Measurements from ENCODE around the gene OR2A5. TPM values are rescaled to one million over a fixed set of nuclear protein-coding genes. Genes with fewer than 3 reads are reported as not detected.
"Not testable (repeated sequence)": the region's sequence is repeated elsewhere in the genome, so short reads cannot be mapped to it uniquely, and the experiment has no call there.

Gene OR2A5, protein sequence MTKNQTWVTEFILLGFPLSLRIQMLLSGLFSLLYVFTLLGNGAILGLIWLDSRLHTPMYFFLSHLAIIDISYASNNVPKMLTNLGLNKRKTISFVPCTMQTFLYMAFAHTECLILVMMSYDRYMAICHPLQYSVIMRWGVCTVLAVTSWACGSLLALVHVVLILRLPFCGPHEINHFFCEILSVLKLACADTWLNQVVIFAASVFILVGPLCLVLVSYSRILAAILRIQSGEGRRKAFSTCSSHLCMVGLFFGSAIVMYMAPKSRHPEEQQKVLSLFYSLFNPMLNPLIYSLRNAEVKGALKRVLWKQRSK
- total RNA-seq (2014; rRNA removed) = not detected in 2 replicates
- not detected for polyA plus RNA-seq (2012)

- no peak for DNase-seq (ENCODE audit: low read depth)
These were observed at the start of gene OR2A5 for GRCh38 chr7:144048648-144049047. TSS of gene OR2A5 (plus strand) at chr7:144048948. CDS start at chr7:144050402, 1,454 bp downstream.

DNA sequence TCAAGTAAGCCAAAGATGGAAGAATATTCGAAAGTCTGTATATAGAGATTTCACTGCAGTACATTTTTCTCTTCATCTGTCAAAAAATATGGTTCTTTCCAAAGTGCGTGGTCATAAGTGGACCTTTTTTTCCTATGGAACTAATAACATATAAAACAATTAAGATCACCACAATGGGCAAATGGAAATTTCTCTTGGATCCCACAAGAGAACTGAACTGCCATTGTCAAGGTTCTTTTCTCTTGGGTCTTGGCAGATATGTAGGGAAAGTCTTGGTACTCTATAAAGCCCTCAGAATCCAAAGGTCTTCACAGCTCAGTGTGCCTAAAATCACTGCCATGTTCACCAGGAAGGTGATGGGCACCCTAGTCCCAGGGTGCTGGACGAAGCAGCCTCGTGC is 48.7 kb upstream of the OR2A5 start, which contains the start of gene OR6B1:
Gene OR6B1 (plus strand): TSS at position 301 of the 400 bp plus-strand sequence. CDS start 3,677 bp downstream, outside the sequence.
- no peak for DNase-seq (ENCODE audit: low read depth)

- DNase-seq (ENCODE audit: low read depth) = no peak
These were observed 47.2 kb upstream of the OR2A5 start for GRCh38 chr7:144001543-144001942.

DNA sequence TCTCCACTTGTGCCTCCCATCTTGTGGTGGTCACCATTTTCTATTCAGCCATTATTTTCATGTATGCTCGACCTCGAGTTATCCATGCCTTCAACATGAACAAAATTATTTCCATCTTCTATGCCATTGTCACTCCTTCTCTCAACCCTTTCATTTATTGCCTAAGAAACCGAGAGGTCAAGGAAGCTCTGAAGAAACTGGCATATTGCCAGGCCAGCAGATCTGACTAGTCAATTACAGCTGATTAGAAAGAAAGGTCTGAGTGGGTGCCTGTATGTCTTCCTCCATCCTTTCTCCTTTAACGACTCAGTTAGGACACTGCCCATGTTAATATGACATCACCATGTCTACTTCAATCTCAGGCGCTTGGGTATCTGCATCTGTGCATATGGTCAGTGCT is 44.0 kb upstream of the OR2A5 start:
- no peak for DNase-seq (ENCODE audit: low read depth)

GRCh38 chr7:144006029-144006691 is 42.6 kb upstream of the OR2A5 start:
- DNase-seq (ENCODE audit: low read depth) = peak; percentile 50

GRCh38 chr7:144006692-144007042 is 42.1 kb upstream of the OR2A5 start:
- no peak for DNase-seq (ENCODE audit: low read depth)

DNA sequence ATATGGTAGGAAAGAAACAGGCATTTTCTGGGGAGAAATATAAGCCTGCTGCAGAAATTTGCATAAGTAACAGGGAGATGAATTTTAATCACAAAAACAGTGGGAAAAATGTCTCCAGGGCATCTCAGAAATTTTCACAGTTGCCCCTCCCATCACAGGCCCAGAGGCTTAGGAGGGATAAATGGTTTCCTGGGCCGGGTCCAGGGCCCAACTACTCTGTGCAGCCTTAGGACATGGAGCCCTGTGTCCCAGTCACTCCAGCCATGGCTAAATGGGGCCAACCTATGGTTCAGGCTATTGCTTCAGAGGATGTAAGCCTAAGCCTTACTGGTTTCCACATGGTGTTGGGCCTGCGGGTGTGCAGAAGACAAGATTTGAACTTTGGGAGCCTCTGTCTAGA is 39.4 kb upstream of the OR2A5 start:
- DNase-seq (ENCODE audit: low read depth) = no peak

GRCh38 chr7:144010061-144010460 is 38.7 kb upstream of the OR2A5 start:
- not testable (repeated sequence) for DNase-seq (ENCODE audit: low read depth)

DNA sequence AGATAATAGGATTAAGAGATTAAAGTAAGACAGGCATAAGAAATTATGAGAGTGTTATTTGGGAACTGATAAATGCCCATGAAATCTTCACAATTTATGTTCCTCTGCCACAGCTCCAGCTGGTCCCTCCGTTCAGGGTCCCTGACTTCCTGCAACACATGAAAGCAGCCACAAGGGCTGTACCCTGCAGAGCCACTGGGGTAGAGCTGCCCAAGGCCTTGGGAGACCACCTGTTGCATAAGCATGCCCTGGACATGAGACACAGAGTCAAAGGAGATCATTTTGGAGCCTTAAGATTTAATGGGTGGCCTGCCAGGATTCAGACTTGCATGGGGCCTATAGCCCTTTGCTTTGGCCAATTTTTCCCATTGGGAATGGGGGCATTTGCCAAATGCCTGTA is 37.9 kb upstream of the OR2A5 start:
- not testable (repeated sequence) for DNase-seq (ENCODE audit: low read depth)

DNA sequence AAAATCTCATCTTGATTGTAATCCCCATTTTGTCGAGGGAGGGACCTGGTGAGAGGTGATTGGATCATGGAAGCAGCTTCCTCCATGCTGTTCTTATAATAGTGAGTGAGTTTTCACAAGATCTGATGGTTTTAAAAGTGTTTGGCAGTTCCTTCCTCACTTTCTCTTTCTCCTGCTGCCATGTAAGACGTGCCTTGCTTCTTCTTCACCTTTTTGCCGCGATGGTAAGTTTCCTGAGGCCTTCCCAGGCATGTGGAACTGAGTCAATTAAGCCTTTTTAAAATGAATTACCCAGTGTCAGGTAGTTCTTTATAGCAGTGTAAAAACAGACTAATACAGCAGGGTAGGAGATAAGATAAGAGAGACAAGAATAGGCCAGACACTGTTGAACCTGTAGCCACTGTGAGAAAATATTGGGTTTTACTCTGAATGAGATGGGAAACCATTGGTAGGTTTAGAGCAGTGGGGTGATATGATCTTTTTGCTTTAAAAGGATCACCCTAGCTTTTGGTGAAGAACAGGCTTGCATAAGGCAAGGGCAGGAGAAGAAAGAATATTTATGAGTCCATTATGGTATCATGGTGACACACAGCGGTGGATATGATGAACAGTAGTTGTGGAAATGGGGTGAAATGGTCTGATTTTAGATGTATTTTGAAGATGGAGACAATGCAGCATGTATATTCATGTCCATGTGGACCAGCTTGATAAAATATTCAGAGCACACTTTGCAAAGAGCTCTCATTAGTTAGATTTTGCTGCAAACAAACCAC is 37.1 kb upstream of the OR2A5 start:
- peak; percentile 84 for DNase-seq (ENCODE audit: low read depth)

GRCh38 chr7:144018065-144018464 is 30.7 kb upstream of the OR2A5 start:
- DNase-seq (ENCODE audit: low read depth) = no peak

- peak; percentile 100 for DNase-seq (ENCODE audit: low read depth)
These were observed 29.3 kb upstream of the OR2A5 start for GRCh38 chr7:144019457-144019856.

DNA sequence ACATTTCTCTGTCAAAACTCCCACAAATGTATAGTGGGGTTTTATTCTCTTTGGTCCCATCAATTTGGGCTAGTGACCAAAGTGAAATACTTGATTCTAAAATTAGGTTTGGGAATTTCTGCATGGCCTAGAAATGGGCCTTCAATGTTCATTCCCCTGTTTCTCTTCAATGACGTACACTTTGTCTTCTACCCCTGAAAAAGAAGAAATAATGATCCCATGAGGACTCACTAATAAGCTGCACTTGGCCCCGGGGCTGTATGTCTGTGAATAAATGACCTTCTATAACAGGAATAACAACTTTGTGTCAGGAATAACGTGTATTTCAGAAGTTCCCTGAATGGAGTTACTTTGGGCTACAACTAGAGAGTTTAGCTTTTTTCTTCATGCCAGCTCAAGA is 28.4 kb upstream of the OR2A5 start:
- DNase-seq (ENCODE audit: low read depth) = no peak

- DNase-seq (ENCODE audit: low read depth) = no peak
These were observed 26.6 kb upstream of the OR2A5 start for GRCh38 chr7:144022169-144022568.

DNA sequence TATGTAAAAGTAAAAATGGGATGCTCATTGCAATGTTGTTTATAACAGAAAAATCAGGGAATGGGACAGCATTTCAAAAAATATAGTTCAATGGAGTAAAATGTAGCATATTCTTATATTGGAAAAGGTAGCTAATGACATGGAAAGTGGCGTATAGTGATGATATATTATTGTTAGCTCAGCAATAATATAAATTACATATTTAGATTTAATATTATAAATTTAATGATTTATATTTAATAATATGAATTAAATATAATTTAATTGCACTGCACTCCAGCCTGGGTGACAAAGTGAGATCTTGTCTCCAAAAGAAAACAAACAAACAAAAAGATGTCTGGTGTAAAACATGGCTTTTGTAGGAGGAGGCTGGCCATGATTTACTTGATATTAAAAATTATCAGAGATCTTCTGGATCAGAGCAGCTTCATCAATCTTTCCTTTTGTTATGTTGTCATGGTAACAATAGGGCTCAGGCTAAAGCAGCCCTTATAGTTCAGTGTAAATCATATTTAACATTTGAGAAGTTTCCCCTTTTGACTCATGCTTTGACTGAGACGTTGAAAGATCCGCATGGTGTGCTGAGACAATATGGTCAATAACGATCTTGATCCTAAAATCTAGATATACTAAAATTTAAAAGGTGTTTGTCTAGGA is 25.4 kb upstream of the OR2A5 start:
- DNase-seq (ENCODE audit: low read depth) = no peak

DNA sequence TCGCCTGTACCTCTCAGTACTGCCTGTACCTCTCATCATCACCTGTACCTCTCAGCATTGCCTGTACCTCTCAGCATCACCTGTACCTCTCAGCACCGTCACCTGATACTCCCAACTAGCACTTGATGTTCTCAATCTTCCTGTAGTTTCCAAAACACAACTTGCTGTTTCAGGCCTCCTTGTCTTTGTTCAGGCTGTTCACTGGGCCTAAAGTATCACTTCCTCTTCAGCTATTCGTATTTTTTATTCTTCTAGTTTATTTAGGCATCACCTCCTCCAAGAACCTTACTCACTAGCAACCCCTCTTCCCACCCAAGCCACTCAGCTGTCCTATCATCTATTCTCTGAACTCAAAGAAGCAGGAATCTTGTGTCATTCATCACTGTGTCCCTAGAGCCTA is 24.5 kb upstream of the OR2A5 start:
- DNase-seq (ENCODE audit: low read depth) = no peak

DNA sequence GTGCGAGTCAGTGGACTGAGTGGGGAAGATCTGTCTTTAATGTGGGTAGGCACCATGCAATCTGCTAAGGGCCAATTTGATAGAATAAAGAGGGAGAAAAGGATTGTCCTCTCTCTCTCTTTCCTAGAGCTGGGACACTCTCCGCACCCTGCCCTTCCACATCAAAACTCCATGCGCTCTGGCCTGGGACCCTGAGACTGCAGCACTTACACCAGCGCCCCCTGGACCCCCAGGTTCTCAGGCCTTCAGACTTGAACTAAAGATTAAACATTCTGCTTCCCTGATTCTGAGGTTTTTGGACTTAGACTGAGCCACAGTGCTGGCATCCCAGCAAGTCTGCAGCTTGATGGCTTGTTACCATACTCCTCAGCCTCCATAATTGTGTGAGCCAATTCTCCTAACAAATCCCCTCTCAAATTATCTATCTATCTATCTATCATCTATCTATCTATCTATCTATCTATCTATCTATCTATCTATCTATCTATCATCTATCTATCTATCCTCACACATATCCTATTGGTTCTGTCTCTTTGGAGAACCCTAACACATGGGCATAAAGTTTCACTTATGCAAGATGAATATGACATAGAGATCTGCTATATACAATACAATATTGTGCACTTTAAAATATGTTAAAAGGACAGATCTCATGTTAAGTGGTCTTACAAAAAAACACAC is 22.4 kb upstream of the OR2A5 start:
- DNase-seq (ENCODE audit: low read depth) = no peak

GRCh38 chr7:144027070-144027469 is 21.7 kb upstream of the OR2A5 start:
- DNase-seq (ENCODE audit: low read depth) = peak; percentile 67

GRCh38 chr7:144027974-144028373 is 20.8 kb upstream of the OR2A5 start:
- peak; percentile 58 for DNase-seq (ENCODE audit: low read depth)

DNA sequence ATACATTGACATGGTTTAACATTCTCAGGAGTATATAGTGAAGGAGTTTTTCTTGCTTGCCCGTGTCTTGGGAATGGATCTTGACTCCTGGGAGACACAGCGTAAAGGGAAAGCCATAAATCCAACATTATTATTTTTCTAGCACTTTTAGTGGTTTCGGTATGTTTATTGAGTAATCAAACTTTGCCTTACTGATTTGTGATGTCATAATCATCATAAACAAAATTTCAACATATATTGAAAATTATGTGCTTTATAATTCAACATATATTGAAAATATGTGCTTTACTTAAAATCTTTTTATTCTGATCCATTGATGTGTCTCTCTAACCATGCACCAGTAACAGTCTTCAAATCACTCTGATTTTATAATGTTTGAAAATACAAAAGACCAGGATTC is 20.2 kb upstream of the OR2A5 start:
- no peak for DNase-seq (ENCODE audit: low read depth)

- DNase-seq (ENCODE audit: low read depth) = no peak
These were observed 16.2 kb upstream of the OR2A5 start for GRCh38 chr7:144032516-144032915.
